Measurements from ENCODE around the gene ZC3HAV1L. TPM values are rescaled to one million over a fixed set of nuclear protein-coding genes. Genes with fewer than 3 reads are reported as not detected.
"Not testable (repeated sequence)": the region's sequence is repeated elsewhere in the genome, so short reads cannot be mapped to it uniquely, and the experiment has no call there.

The ZC3HAV1L gene
- total RNA-seq, 1 experiment from 2014 or later: not detected

- Histone ChIP-seq H4K20me1 (ENCODE audit: insufficient read depth, low read depth, low read length) (no peaks in the 10 kb centered on the region), H3K4me1 (ENCODE audit: low read length) (no peaks in the 10 kb centered on the region), H3K9me3 (ENCODE audit: low read length) (no peaks in the 10 kb centered on the region), H3K9me2 (replicated peaks; ENCODE audit: insufficient read depth, low read length) (no peaks in the 10 kb centered on the region), H3K27me3 (ENCODE audit: low read length) (no peaks in the 10 kb centered on the region), H3K27ac (ENCODE audit: low read length) (no peak overlapping the region), H3K4me2 (ENCODE audit: low read depth, low read length, poor library complexity, severe bottlenecking) (no peak overlapping the region), H2AFZ (ENCODE audit: low read length) (no peak overlapping the region), H3K79me2 (ENCODE audit: low read length) (peaks cover 14% of the 10 kb centered on the region), H3K9ac (ENCODE audit: low read length) (no peak overlapping the region), H3K36me3 (ENCODE audit: insufficient read depth, low read length) (peaks cover 47% of the 10 kb centered on the region; the same call in 1 of the 2 replicates), H3K4me3 (ENCODE audit: low read length) (no peak overlapping the region)
- DNase-seq: no peak
These were observed 25.6 kb upstream of the ZC3HAV1L start for GRCh38 chr7:139061416-139061815.

GRCh38 chr7:139060695-139061237 lies 24.9 kb upstream of the ZC3HAV1L start:
- Histone ChIP-seq H4K20me1 (ENCODE audit: insufficient read depth, low read depth, low read length) (no peaks in the 10 kb centered on the region), H2AFZ (ENCODE audit: low read length) (no peak overlapping the region), H3K9ac (ENCODE audit: low read length) (no peak overlapping the region), H3K27ac (ENCODE audit: low read length) (no peak overlapping the region), H3K4me2 (ENCODE audit: low read depth, low read length, poor library complexity, severe bottlenecking) (no peak overlapping the region), H3K4me3 (ENCODE audit: low read length) (no peak overlapping the region), H3K9me3 (ENCODE audit: low read length) (no peaks in the 10 kb centered on the region), H3K27me3 (ENCODE audit: low read length) (no peaks in the 10 kb centered on the region), H3K36me3 (ENCODE audit: insufficient read depth, low read length) (peaks cover 47% of the 10 kb centered on the region; the same call in 1 of the 2 replicates), H3K4me1 (ENCODE audit: low read length) (no peaks in the 10 kb centered on the region), H3K9me2 (replicated peaks; ENCODE audit: insufficient read depth, low read length) (no peaks in the 10 kb centered on the region), H3K79me2 (ENCODE audit: low read length) (peaks cover 14% of the 10 kb centered on the region)
- no peak for DNase-seq

- Histone ChIP-seq H3K36me3 (ENCODE audit: insufficient read depth, low read length) (peaks cover 55% of the 10 kb centered on the region; the same call in 1 of the 2 replicates), H3K79me2 (ENCODE audit: low read length) (peaks cover 14% of the 10 kb centered on the region), H2AFZ (ENCODE audit: low read length) (no peak overlapping the region), H4K20me1 (ENCODE audit: insufficient read depth, low read depth, low read length) (no peaks in the 10 kb centered on the region), H3K4me1 (ENCODE audit: low read length) (no peaks in the 10 kb centered on the region), H3K27me3 (ENCODE audit: low read length) (no peaks in the 10 kb centered on the region), H3K4me2 (ENCODE audit: low read depth, low read length, poor library complexity, severe bottlenecking) (no peak overlapping the region), H3K27ac (ENCODE audit: low read length) (no peak overlapping the region), H3K9me2 (replicated peaks; ENCODE audit: insufficient read depth, low read length) (no peaks in the 10 kb centered on the region), H3K9me3 (ENCODE audit: low read length) (no peaks in the 10 kb centered on the region), H3K4me3 (ENCODE audit: low read length) (no peak overlapping the region), H3K9ac (ENCODE audit: low read length) (no peak overlapping the region)
- DNase-seq: no peak
These were observed 24.1 kb upstream of the ZC3HAV1L start for GRCh38 chr7:139059905-139060304.

- Histone ChIP-seq H4K20me1 (ENCODE audit: insufficient read depth, low read depth, low read length) (no peaks in the 10 kb centered on the region), H3K79me2 (ENCODE audit: low read length) (peaks cover 14% of the 10 kb centered on the region), H3K9ac (ENCODE audit: low read length) (no peak overlapping the region), H3K27ac (ENCODE audit: low read length) (no peak overlapping the region), H2AFZ (ENCODE audit: low read length) (no peak overlapping the region), H3K27me3 (ENCODE audit: low read length) (no peaks in the 10 kb centered on the region), H3K9me2 (replicated peaks; ENCODE audit: insufficient read depth, low read length) (no peaks in the 10 kb centered on the region), H3K4me2 (ENCODE audit: low read depth, low read length, poor library complexity, severe bottlenecking) (no peak overlapping the region), H3K4me3 (ENCODE audit: low read length) (no peak overlapping the region), H3K9me3 (ENCODE audit: low read length) (no peaks in the 10 kb centered on the region), H3K36me3 (ENCODE audit: insufficient read depth, low read length) (peaks cover 55% of the 10 kb centered on the region; the same call in 1 of the 2 replicates), H3K4me1 (ENCODE audit: low read length) (no peaks in the 10 kb centered on the region)
- no peak for DNase-seq
These were observed 23.1 kb upstream of the ZC3HAV1L start for GRCh38 chr7:139058943-139059342.

GRCh38 chr7:139055674-139056073 lies 19.8 kb upstream of the ZC3HAV1L start:
- Histone ChIP-seq H4K20me1 (ENCODE audit: insufficient read depth, low read depth, low read length) (no peaks in the 10 kb centered on the region), H2AFZ (ENCODE audit: low read length) (no peak overlapping the region), H3K36me3 (ENCODE audit: insufficient read depth, low read length) (peaks cover 58% of the 10 kb centered on the region; the same call in 1 of the 2 replicates), H3K9ac (ENCODE audit: low read length) (no peak overlapping the region), H3K4me1 (ENCODE audit: low read length) (no peaks in the 10 kb centered on the region), H3K27me3 (ENCODE audit: low read length) (no peaks in the 10 kb centered on the region), H3K9me3 (ENCODE audit: low read length) (no peaks in the 10 kb centered on the region), H3K27ac (ENCODE audit: low read length) (no peak overlapping the region), H3K4me2 (ENCODE audit: low read depth, low read length, poor library complexity, severe bottlenecking) (no peak overlapping the region), H3K79me2 (ENCODE audit: low read length) (peaks cover 8% of the 10 kb centered on the region), H3K9me2 (replicated peaks; ENCODE audit: insufficient read depth, low read length) (no peaks in the 10 kb centered on the region), H3K4me3 (ENCODE audit: low read length) (no peak overlapping the region)
- DNase-seq: no peak

GRCh38 chr7:139054656-139055055 lies 18.8 kb upstream of the ZC3HAV1L start:
- not testable (repeated sequence) for H4K20me1 ChIP-seq (ENCODE audit: insufficient read depth, low read depth, low read length); H2AFZ ChIP-seq (ENCODE audit: low read length); DNase-seq; H3K27me3 ChIP-seq (ENCODE audit: low read length); H3K27ac ChIP-seq (ENCODE audit: low read length); H3K9me2 ChIP-seq (replicated peaks; ENCODE audit: insufficient read depth, low read length); H3K4me3 ChIP-seq (ENCODE audit: low read length); H3K4me2 ChIP-seq (ENCODE audit: low read depth, low read length, poor library complexity, severe bottlenecking); H3K79me2 ChIP-seq (ENCODE audit: low read length); H3K9me3 ChIP-seq (ENCODE audit: low read length); H3K9ac ChIP-seq (ENCODE audit: low read length); H3K4me1 ChIP-seq (ENCODE audit: low read length)
- H3K36me3 ChIP-seq (ENCODE audit: insufficient read depth, low read length): peaks cover 60% of the 10 kb centered on the region; the same call in 1 of the 2 replicates

GRCh38 chr7:139054101-139054500 lies 18.3 kb upstream of the ZC3HAV1L start:
- no peaks in the 10 kb centered on the region for H3K27me3 ChIP-seq (ENCODE audit: low read length)
- no peaks in the 10 kb centered on the region for H3K9me3 ChIP-seq (ENCODE audit: low read length)
- H3K4me2 ChIP-seq (ENCODE audit: low read depth, low read length, poor library complexity, severe bottlenecking): no peak overlapping the region
- peaks cover 4% of the 10 kb centered on the region for H3K79me2 ChIP-seq (ENCODE audit: low read length)
- H3K36me3 ChIP-seq (ENCODE audit: insufficient read depth, low read length): peaks cover 63% of the 10 kb centered on the region; the same call in 1 of the 2 replicates
- no peak overlapping the region for H3K9ac ChIP-seq (ENCODE audit: low read length)
- H2AFZ ChIP-seq (ENCODE audit: low read length): no peak overlapping the region
- no peak overlapping the region for H3K27ac ChIP-seq (ENCODE audit: low read length)
- no peaks in the 10 kb centered on the region for H3K9me2 ChIP-seq (replicated peaks; ENCODE audit: insufficient read depth, low read length)
- no peak overlapping the region for H3K4me3 ChIP-seq (ENCODE audit: low read length)
- H4K20me1 ChIP-seq (ENCODE audit: insufficient read depth, low read depth, low read length): no peaks in the 10 kb centered on the region
- no peak for DNase-seq
- no peaks in the 10 kb centered on the region for H3K4me1 ChIP-seq (ENCODE audit: low read length)

GRCh38 chr7:139051655-139052054 lies 15.8 kb upstream of the ZC3HAV1L start:
- DNase-seq: no peak
- Histone ChIP-seq H3K9me2 (replicated peaks; ENCODE audit: insufficient read depth, low read length) (no peaks in the 10 kb centered on the region), H3K27me3 (ENCODE audit: low read length) (no peaks in the 10 kb centered on the region), H4K20me1 (ENCODE audit: insufficient read depth, low read depth, low read length) (no peaks in the 10 kb centered on the region), H3K36me3 (ENCODE audit: insufficient read depth, low read length) (peaks cover 62% of the 10 kb centered on the region), H2AFZ (ENCODE audit: low read length) (no peak overlapping the region), H3K4me3 (ENCODE audit: low read length) (no peak overlapping the region), H3K9me3 (ENCODE audit: low read length) (no peaks in the 10 kb centered on the region), H3K4me1 (ENCODE audit: low read length) (no peaks in the 10 kb centered on the region), H3K4me2 (ENCODE audit: low read depth, low read length, poor library complexity, severe bottlenecking) (no peak overlapping the region), H3K79me2 (ENCODE audit: low read length) (no peaks in the 10 kb centered on the region), H3K27ac (ENCODE audit: low read length) (no peak overlapping the region), H3K9ac (ENCODE audit: low read length) (no peak overlapping the region)

All from Karpas-422 (cell line).